Testis (tissue), 2 donors: Measurements from ENCODE around the gene OOSP4B.

Experiments used
- CTCF ChIP-seq, 3 experiments: fragments of 450-650 bp in 2 of 3; fragments of 200-600 bp in 1 of 3; sonication (generic) in 1 of 3; IDR thresholded peaks; one replicate each; pipeline ENCODE4 v1.5.1; 2016 to 2019; ENCODE audit warnings: antibody characterized with exemption in 3 of 3, mild to moderate bottlenecking in 2 of 3, moderate library complexity in 1 of 3
- POLR2A ChIP-seq: fragments of 450-650 bp; IDR thresholded peaks from one replicate; pipeline ENCODE4 v1.6.1; 2017; ENCODE audit warnings: antibody characterized with exemption, mild to moderate bottlenecking, moderate library complexity

DNA sequence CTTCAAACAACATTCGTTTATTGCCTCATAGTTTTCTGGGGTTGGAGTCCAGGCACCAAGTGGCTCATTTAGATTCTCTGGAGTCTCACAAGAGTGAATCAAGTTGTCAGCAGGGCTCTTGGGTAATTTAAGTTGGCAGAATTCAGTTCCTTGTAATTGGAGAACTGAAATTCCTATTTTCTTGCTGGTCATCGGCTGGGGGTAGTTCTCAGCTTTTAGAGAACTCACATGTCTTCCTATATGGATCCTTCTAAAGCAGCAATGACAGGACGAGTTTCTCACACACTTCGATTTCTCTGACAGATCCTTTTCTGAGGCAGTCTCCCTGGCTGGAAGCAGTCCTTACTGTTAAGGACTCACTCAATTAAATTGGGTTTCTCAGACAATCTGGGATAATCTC lies 17.3 kb upstream of the OOSP4B start:
- TF ChIP-seq CTCF (IDR thresholded peaks at IDR 0.05) (no peak), POLR2A (no peak)
